Activated CD8-positive, alpha-beta T cell treated with anti-CD3 and anti-CD28 coated beads for 36 hours (primary cell): ENCODE data around the gene EIPR1. TPM values are rescaled to one million over a fixed set of nuclear protein-coding genes. Genes with fewer than 3 reads are reported as not detected.

Experiments used
- ATAC-seq: fragments of 200-7000 bp; cut with Tn5 transposase; one replicate; pipeline ENCODE4 v1.10.0; 2021; ENCODE audit warnings: mild to moderate bottlenecking, moderate library complexity
- CTCF ChIA-PET: fragments of 350-600 bp; sonication (Branson Sonifier 250); formaldehyde crosslinking; loops from one replicate; lab custom pipeline; 2021; ENCODE audit warnings: antibody characterized with exemption; lab: Charles Lee
- POLR2A ChIA-PET: fragments of 350-600 bp; sonication (Branson Sonifier 250); formaldehyde crosslinking; loops from one replicate; lab custom pipeline; 2021; ENCODE audit warnings: antibody characterized with exemption; lab: Charles Lee
- DNase-seq: peaks from one replicate; pipeline ENCODE4 v3.0.0-alpha.2; 2020
- H3K27ac Mint-ChIP-seq: one replicate; pipeline ENCODE4 v1.8.0; 2021; ENCODE audit warnings: mild to moderate bottlenecking, mixed read lengths
- H3K27me3 Mint-ChIP-seq: one replicate; pipeline ENCODE4 v1.8.0; 2021; ENCODE audit warnings: mixed read lengths
- H3K36me3 Mint-ChIP-seq: one replicate; pipeline ENCODE4 v1.8.0; 2021; ENCODE audit warnings: low read depth, mixed read lengths
- H3K4me1 Mint-ChIP-seq: one replicate; pipeline ENCODE4 v1.8.0; 2021; ENCODE audit warnings: low read depth, mixed read lengths
- H3K4me3 Mint-ChIP-seq: one replicate; pipeline ENCODE4 v1.8.0; 2021; ENCODE audit warnings: mild to moderate bottlenecking, moderate library complexity, mixed read lengths
- H3K9me3 Mint-ChIP-seq: one replicate; pipeline ENCODE4 v1.8.0; 2021; ENCODE audit warnings: mixed read lengths
- intact Hi-C: fragments of 100-400 bp; cut with micrococcal nuclease; formaldehyde crosslinking; loops from one replicate; pipeline ENCODE4 v1.10.0; 2022
- total RNA-seq, 2 experiments: library from RNA; stranded (reverse); gene quantifications; one replicate each; pipeline ENCODE4 v1.2.3, GENCODE V29; 2021
- TF ChIP-seq, protein P1 (sequence below): fragments of 200-600 bp; IDR thresholded peaks from one replicate; pipeline ENCODE4 v1.8.0; 2022; ENCODE audit warnings: antibody characterized with exemption, mild to moderate bottlenecking

EIPR1 gene
- total RNA-seq, 2 experiments from 2014 or later, result 38.4 to 39.1 TPM

DNA sequence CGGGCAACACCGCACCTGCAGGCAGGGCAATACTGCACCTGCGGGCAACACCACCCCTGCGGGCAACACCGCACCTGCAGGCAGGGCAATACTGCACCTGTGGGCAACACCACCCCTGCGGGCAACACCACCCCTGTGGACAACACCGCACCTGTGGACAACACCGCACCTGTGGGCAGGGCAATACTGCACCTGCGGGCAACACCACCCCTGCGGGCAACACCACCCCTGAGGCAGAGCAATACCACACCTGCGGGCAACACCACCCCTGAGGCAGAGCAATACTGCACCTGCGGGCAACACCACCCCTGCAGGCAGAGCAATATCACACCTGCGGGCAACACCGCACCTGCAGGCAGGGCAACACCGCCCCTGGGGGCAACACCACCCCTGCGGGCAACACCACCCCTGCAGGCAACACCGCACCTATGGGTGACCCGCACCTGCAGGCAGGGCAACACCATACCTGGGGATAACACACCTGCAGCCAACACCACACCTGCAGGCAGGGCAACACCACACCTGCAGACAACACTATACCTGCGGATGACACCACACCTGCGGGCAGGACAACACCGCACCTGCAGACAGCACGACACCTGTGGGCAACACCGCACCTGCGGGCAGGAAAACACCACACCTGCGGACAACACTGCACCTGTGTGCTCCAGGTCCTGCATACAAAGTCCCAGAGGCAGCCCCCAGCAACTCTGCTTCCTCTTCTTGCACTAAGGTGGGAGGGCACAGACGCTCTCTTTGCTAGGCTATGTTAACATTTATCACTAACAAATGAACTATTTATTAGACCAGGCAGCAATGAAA lies 57.7 kb downstream of the EIPR1 start:
- POLR2A ChIA-PET, result no interaction called here
- CTCF ChIA-PET, result no interaction called here
- peaks cover 15% of the 10 kb centered on the region for H3K36me3 Mint-ChIP-seq
- intact Hi-C loops, result no loop called here
- peaks cover 5% of the 10 kb centered on the region for H3K4me1 Mint-ChIP-seq
- no peaks in the 10 kb centered on the region for H3K9me3 Mint-ChIP-seq
- H3K4me3 Mint-ChIP-seq, result no peak overlapping the region
- no peak for DNase-seq
- no peaks in the 10 kb centered on the region for H3K27me3 Mint-ChIP-seq
- TF ChIP-seq, protein P1, sequence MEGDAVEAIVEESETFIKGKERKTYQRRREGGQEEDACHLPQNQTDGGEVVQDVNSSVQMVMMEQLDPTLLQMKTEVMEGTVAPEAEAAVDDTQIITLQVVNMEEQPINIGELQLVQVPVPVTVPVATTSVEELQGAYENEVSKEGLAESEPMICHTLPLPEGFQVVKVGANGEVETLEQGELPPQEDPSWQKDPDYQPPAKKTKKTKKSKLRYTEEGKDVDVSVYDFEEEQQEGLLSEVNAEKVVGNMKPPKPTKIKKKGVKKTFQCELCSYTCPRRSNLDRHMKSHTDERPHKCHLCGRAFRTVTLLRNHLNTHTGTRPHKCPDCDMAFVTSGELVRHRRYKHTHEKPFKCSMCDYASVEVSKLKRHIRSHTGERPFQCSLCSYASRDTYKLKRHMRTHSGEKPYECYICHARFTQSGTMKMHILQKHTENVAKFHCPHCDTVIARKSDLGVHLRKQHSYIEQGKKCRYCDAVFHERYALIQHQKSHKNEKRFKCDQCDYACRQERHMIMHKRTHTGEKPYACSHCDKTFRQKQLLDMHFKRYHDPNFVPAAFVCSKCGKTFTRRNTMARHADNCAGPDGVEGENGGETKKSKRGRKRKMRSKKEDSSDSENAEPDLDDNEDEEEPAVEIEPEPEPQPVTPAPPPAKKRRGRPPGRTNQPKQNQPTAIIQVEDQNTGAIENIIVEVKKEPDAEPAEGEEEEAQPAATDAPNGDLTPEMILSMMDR, result no peak
- no peak for ATAC-seq
- no peak overlapping the region for H3K27ac Mint-ChIP-seq

DNA sequence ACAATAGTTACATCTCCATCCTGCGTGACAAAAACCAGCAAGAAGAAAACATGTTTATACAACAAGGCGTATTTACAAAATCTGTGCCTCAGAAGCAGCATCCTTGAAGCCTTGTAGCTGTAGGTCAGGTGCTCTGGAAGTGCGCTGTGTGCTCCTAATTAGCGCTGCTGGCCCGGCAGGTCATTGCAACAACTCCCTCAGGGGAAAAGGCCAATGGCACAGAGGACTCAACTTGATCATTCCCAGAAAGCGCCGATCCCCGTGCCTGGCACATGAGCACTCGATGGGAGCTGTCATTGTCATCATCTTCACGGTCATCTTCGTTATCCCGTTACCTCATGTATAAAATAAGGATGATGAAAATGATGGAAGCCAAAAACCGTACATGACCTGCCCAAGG lies 58.5 kb downstream of the EIPR1 start:
- H3K4me1 Mint-ChIP-seq, result peaks cover 5% of the 10 kb centered on the region
- H3K4me3 Mint-ChIP-seq, result no peak overlapping the region
- H3K27me3 Mint-ChIP-seq, result no peaks in the 10 kb centered on the region
- CTCF ChIA-PET, result no interaction called here
- TF ChIP-seq, protein P1, result no peak
- no peaks in the 10 kb centered on the region for H3K9me3 Mint-ChIP-seq
- intact Hi-C loops, result no loop called here
- no peak overlapping the region for H3K27ac Mint-ChIP-seq
- ATAC-seq, result no peak
- no peak for DNase-seq
- POLR2A ChIA-PET, result no interaction called here
- peaks cover 15% of the 10 kb centered on the region for H3K36me3 Mint-ChIP-seq

DNA sequence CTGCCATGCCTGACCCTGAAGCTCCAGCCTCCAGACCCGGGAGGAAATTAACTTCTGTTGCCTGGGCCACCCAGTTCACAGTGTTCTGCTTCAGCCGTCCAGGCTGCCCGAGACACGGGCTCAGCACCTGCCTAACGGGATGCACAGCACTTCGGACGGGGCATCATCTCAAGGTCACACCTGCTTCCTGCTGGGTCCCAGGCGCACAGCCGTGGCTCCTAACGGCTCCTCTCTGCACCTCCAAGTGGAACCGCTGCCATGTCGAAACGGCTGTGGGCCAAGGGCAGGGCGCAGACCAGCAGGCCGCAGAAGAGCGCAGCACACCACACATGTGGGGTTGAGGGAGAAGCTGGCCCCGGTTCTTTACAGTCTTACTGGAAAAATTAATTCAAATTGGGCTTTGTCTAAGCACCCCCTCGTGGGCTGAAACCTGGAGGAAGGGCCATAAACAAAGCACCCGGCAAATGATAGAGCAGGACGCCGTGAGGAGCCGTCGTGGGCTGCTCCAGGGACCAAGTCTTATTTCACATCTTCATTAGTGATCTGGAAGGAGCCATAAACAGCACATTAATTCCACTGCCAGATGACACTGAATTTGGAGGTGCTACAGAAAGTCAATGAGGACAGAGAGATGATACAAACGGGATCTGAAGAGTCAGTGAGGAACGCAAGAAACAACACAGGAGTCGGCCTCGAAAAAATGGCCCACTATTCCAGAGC lies 59.6 kb downstream of the EIPR1 start:
- Mint-ChIP-seq H3K4me1 (peaks cover 8% of the 10 kb centered on the region), H3K9me3 (no peaks in the 10 kb centered on the region), H3K36me3 (peaks cover 15% of the 10 kb centered on the region), H3K27me3 (no peaks in the 10 kb centered on the region), H3K27ac (no peak overlapping the region), H3K4me3 (no peak overlapping the region)
- TF ChIP-seq, protein P1, result no peak
- intact Hi-C loops, result no loop called here
- ChIA-PET CTCF (no interaction called here), POLR2A (no interaction called here)
- ATAC-seq (no peak), DNase-seq (no peak)

DNA sequence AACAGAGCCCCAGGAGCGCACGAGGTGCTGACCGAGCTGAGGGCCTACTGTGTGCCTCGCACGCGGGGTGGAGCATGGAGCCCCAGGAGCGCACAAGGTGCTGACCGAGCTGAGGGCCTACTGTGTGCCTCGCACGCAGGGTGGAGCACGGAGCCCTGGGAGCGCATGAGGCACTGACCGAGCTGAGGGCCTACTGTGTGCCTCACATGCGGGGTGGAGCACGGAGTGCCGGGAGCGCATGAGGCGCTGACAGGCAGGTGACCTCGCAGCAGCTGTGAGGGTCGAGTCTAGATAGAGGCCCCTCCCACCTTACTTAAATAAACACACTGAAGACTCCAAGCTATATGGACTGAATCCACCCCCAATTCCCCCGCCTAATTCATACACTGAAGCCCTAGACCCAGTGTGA lies 60.3 kb downstream of the EIPR1 start:
- peaks cover 15% of the 10 kb centered on the region for H3K36me3 Mint-ChIP-seq
- H3K27me3 Mint-ChIP-seq, result no peaks in the 10 kb centered on the region
- TF ChIP-seq, protein P1, result no peak
- ATAC-seq (no peak), DNase-seq (no peak)
- H3K4me3 Mint-ChIP-seq, result no peak overlapping the region
- H3K4me1 Mint-ChIP-seq, result peaks cover 12% of the 10 kb centered on the region
- intact Hi-C loops, result no loop called here
- no peaks in the 10 kb centered on the region for H3K9me3 Mint-ChIP-seq
- ChIA-PET CTCF (no interaction called here), POLR2A (no interaction called here)
- no peak overlapping the region for H3K27ac Mint-ChIP-seq
